DND-41 (cell line): Measurements from ENCODE around the gene MCF2L.

Experiments
- CTCF ChIP-seq: IDR thresholded peaks from 2 replicates; pipeline ENCODE4 v1.5.1; 2012; ENCODE audit warnings: borderline replicate concordance, low read length, moderate library complexity, mild to moderate bottlenecking; ENCODE audit not compliant: poor library complexity, severe bottlenecking; ENCODE audit errors: extremely low read depth
- EZH2 ChIP-seq: IDR thresholded peaks from 3 replicates; pipeline ENCODE4 v1.6.1; 2012; ENCODE audit warnings: borderline replicate concordance, low read depth, mild to moderate bottlenecking, moderate library complexity, low read length, inconsistent platforms; ENCODE audit not compliant: severe bottlenecking

DNA sequence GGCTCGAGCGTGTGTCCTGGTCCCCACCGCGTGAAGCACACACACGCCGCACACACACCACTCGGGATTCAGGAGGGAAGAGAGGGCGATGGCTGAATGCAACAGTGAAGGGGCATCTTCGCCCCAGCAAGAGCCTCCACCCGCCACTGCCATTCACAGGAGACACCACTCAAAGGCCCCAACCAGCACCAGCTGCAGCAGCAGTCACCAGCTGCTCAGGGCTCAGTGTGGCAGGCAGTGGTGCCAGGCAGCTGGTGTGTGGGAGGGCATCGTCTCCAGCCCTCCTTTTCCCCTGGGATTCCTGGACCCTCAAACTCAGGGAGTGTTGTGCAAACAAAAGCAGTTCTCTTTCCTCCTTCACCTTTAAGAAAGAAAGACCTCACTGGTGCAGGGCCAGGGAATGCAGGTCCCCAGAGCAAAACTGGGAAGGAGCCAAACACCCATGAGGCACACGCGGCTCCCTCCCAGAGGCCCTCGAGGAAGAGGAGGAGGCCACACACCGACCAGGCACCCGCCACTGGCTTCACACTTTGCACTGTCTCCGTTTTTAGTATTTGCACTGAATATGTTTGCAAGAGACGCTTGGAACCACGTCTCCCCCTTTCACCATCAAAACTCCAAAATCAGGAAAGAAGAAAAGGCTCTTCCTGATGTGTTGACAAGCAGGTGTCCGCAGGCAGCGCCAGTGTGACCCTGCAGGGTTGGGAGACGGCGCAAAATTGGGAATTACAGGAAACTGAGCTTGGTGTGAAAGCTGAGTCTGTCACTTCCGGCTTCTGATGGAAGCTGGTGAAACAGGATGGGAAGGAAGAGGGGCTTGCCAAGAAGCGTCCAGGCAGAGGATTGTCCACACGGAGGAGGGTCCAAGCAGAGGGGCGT, 110.1 kb downstream of the MCF2L start:
- TF ChIP-seq CTCF = no peak
- TF ChIP-seq EZH2 = no peak
